ENCODE measurements around the gene IFT27.

Gene IFT27

GRCh38 chr22:36714110-36714509, 61.8 kb downstream of the IFT27 start:
- no peak for DNase-seq

DNA sequence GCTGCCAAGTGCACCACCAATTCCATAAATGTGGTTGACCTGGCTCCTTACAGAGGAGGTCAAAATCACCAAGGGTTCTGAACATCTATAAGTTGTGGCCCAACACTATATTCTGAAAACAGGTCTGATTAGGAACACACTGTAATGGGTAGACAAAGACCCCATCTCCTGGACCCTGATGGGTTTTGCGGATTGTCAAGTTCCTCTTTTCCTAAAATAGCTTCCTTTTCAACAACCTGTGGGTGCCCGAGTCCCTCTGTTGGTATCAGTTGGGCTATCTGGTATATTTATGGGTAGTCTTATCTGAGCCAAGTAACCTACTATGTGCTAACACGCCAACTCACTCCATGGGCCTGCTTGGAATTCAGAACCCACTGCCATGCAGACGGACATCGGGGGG, 62.5 kb downstream of the IFT27 start:
- no peak for DNase-seq
